ENCODE measurements around the gene HBB. TPM values are rescaled to one million over a fixed set of nuclear protein-coding genes. Genes with fewer than 3 reads are reported as not detected.
"Not testable (repeated sequence)": the region's sequence is repeated elsewhere in the genome, so short reads cannot be mapped to it uniquely, and the experiment has no call there.

Gene HBB
- total and polyA plus RNA-seq, 2 of the 4 experiments (the other 2 are of a cell fraction) = 0.24 TPM; not detected in 1

DNA sequence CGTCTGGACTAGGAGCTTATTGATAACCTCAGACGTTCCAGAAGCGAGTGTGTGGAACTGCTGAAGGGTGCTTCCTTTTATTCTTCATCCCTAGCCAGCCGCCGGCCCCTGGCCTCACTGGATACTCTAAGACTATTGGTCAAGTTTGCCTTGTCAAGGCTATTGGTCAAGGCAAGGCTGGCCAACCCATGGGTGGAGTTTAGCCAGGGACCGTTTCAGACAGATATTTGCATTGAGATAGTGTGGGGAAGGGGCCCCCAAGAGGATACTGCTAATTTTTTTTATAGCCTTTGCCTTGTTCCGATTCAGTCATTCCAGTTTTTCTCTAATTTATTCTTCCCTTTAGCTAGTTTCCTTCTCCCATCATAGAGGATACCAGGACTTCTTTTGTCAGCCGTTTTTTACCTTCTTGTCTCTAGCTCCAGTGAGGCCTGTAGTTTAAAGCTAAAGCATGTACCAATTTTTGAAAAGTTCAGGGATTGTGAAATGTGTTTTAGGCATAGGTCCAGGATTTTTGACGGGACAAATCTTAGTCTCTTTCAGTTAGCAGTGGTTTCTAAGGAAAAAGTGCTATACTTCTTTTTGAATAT lies 23.0 kb upstream of the HBB start, which contains the start of gene HBG1:
Gene HBG1 (minus strand): TSS at position 51 of the 590 bp plus-strand sequence. CDS start 53 bp downstream, outside the sequence.
- H2BK15ac ChIP-seq (ENCODE audit: low read depth, low read length); H3K9me3 ChIP-seq (ENCODE audit: control insufficient read depth, insufficient read depth, low read length); H3K79me1 ChIP-seq (ENCODE audit: low read depth in 1 of 2, low read length in 2 of 2); H3K4me3 ChIP-seq (ENCODE audit: insufficient read depth, low read depth, low read length); H4K8ac ChIP-seq (ENCODE audit: low read depth in 2 of 2, low read length in 2 of 2); H4K5ac ChIP-seq (ENCODE audit: low read depth, low read length); dilution Hi-C loops (cut with HindIII; ENCODE audit: low sequenced_read_pairs, unreplicated experiment); H4K91ac ChIP-seq (ENCODE audit: insufficient read depth, low read depth, low read length); H4K20me1 ChIP-seq (ENCODE audit: insufficient read depth, low read length); H3K18ac ChIP-seq (ENCODE audit: low read depth, low read length); H2AFZ ChIP-seq (replicated peaks; ENCODE audit: low read length, poor library complexity); H3K23ac ChIP-seq (ENCODE audit: low read depth, low read length); H3K56ac ChIP-seq (ENCODE audit: extremely low read depth, insufficient read depth, low read length); POLR2A ChIA-PET (ENCODE audit: unreplicated experiment); H2BK5ac ChIP-seq (ENCODE audit: low read depth, low read length, poor library complexity, severe bottlenecking); BruUV-seq (replicated peaks); H2BK20ac ChIP-seq (ENCODE audit: low read depth, low read length); H3K4me1 ChIP-seq (ENCODE audit: control insufficient read depth, insufficient read depth, low read length); H3K27ac ChIP-seq (ENCODE audit: insufficient read depth, low read length); H3K27me3 ChIP-seq (ENCODE audit: control insufficient read depth, insufficient read depth, low read length); H2AK5ac ChIP-seq (ENCODE audit: low read depth, low read length); H3K9ac ChIP-seq (ENCODE audit: low read depth, low read length); CTCF ChIA-PET; H2AK9ac ChIP-seq (replicated peaks; ENCODE audit: low read depth, low read length, poor library complexity); H3K36me3 ChIP-seq (ENCODE audit: control insufficient read depth, insufficient read depth, low read length); in situ Hi-C loops (cut with MboI; ENCODE audit: low sequenced_read_pairs); H3K4me2 ChIP-seq (ENCODE audit: low read depth, low read length); intact Hi-C loops (cut with micrococcal nuclease); H3K14ac ChIP-seq (replicated peaks; ENCODE audit: low read depth, low read length); H3K4ac ChIP-seq (ENCODE audit: low read depth, low read length); H2BK120ac ChIP-seq (ENCODE audit: low read depth, low read length); DNase-seq; H3K9me1 ChIP-seq (ENCODE audit: insufficient read depth, low read length): not testable (repeated sequence)
- WGBS, 2 experiments (ENCODE audit: extremely low coverage in 2 of 2, insufficient read length in 1 of 2) = no CpG with 5 or more reads among the region's 9 CpGs
- ATAC-seq (ENCODE audit: low read depth) = 0 out of 2 replicates have a peak, but pooled peaks have one; percentile 29

- in situ Hi-C loops (cut with MboI; ENCODE audit: low sequenced_read_pairs); H4K5ac ChIP-seq (ENCODE audit: low read depth, low read length); ATAC-seq (ENCODE audit: low read depth); H3K79me1 ChIP-seq (ENCODE audit: low read depth in 1 of 2, low read length in 2 of 2); H3K27ac ChIP-seq (ENCODE audit: insufficient read depth, low read length); H2BK5ac ChIP-seq (ENCODE audit: low read depth, low read length, poor library complexity, severe bottlenecking); intact Hi-C loops (cut with micrococcal nuclease); H4K20me1 ChIP-seq (ENCODE audit: insufficient read depth, low read length); H3K9me1 ChIP-seq (ENCODE audit: insufficient read depth, low read length); H4K91ac ChIP-seq (ENCODE audit: insufficient read depth, low read depth, low read length); H2BK20ac ChIP-seq (ENCODE audit: low read depth, low read length); CTCF ChIA-PET; H2AK9ac ChIP-seq (replicated peaks; ENCODE audit: low read depth, low read length, poor library complexity); H3K9me3 ChIP-seq (ENCODE audit: control insufficient read depth, insufficient read depth, low read length); H2AFZ ChIP-seq (replicated peaks; ENCODE audit: low read length, poor library complexity); H2AK5ac ChIP-seq (ENCODE audit: low read depth, low read length); H3K27me3 ChIP-seq (ENCODE audit: control insufficient read depth, insufficient read depth, low read length); H3K23ac ChIP-seq (ENCODE audit: low read depth, low read length); BruUV-seq (replicated peaks); dilution Hi-C loops (cut with HindIII; ENCODE audit: low sequenced_read_pairs, unreplicated experiment); H3K4me2 ChIP-seq (ENCODE audit: low read depth, low read length); H2BK120ac ChIP-seq (ENCODE audit: low read depth, low read length); H3K4me3 ChIP-seq (ENCODE audit: insufficient read depth, low read depth, low read length); H3K56ac ChIP-seq (ENCODE audit: extremely low read depth, insufficient read depth, low read length); H3K36me3 ChIP-seq (ENCODE audit: control insufficient read depth, insufficient read depth, low read length); H3K4ac ChIP-seq (ENCODE audit: low read depth, low read length); H4K8ac ChIP-seq (ENCODE audit: low read depth in 2 of 2, low read length in 2 of 2); H2BK15ac ChIP-seq (ENCODE audit: low read depth, low read length); H3K4me1 ChIP-seq (ENCODE audit: control insufficient read depth, insufficient read depth, low read length); POLR2A ChIA-PET (ENCODE audit: unreplicated experiment); DNase-seq; H3K9ac ChIP-seq (ENCODE audit: low read depth, low read length); H3K14ac ChIP-seq (replicated peaks; ENCODE audit: low read depth, low read length): not testable (repeated sequence)
- H3K18ac ChIP-seq (ENCODE audit: low read depth, low read length) = peak overlapping the region; percentile 25; the same call in 1 of the 2 replicates
- no CpG with 5 or more reads among the region's 7 CpGs for WGBS, 2 experiments (ENCODE audit: extremely low coverage in 2 of 2, insufficient read length in 1 of 2)
Measured at GRCh38 chr11:5248498-5248897, 21.6 kb upstream of the HBB start.
